Measurements from ENCODE around the gene FRMD3.
A peak's percentile ranks its signal among the peaks of the same experiment; 100 is the strongest.

The FRMD3 gene

GRCh38 chr9:83472221-83472665 lies 66.0 kb downstream of the FRMD3 start:
- peak; percentile 24 for DNase-seq

GRCh38 chr9:83471241-83471640 lies 67.0 kb downstream of the FRMD3 start:
- DNase-seq, result no peak

- no peak for DNase-seq
These were observed 68.5 kb downstream of the FRMD3 start for GRCh38 chr9:83469722-83470121.

GRCh38 chr9:83468821-83469220 lies 69.4 kb downstream of the FRMD3 start:
- DNase-seq, result no peak

GRCh38 chr9:83466877-83467276 lies 71.3 kb downstream of the FRMD3 start:
- DNase-seq, result no peak

GRCh38 chr9:83466351-83466750 lies 71.8 kb downstream of the FRMD3 start:
- DNase-seq, result no peak

GRCh38 chr9:83459830-83460229 lies 78.4 kb downstream of the FRMD3 start:
- DNase-seq, result no peak

GRCh38 chr9:83458530-83458929 lies 79.7 kb downstream of the FRMD3 start:
- no peak for DNase-seq

GRCh38 chr9:83457005-83457404 lies 81.2 kb downstream of the FRMD3 start:
- DNase-seq, result no peak

GRCh38 chr9:83456226-83456625 lies 82.0 kb downstream of the FRMD3 start:
- no peak for DNase-seq

- no peak for DNase-seq
These were observed 84.1 kb downstream of the FRMD3 start for GRCh38 chr9:83454076-83454475.

- peak; percentile 13 for DNase-seq
These were observed 86.9 kb downstream of the FRMD3 start for GRCh38 chr9:83451308-83451707.

- DNase-seq, result no peak
These were observed 88.2 kb downstream of the FRMD3 start for GRCh38 chr9:83449983-83450382.

GRCh38 chr9:83449166-83449565 lies 89.0 kb downstream of the FRMD3 start:
- no peak for DNase-seq

- no peak for DNase-seq
These were observed 89.6 kb downstream of the FRMD3 start for GRCh38 chr9:83448626-83449025.

GRCh38 chr9:83447351-83447750 lies 90.8 kb downstream of the FRMD3 start:
- DNase-seq, result no peak

- DNase-seq, result no peak
These were observed 92.4 kb downstream of the FRMD3 start for GRCh38 chr9:83445703-83446265.

GRCh38 chr9:83444110-83444509 lies 94.1 kb downstream of the FRMD3 start:
- DNase-seq, result peak; percentile 18

- no peak for DNase-seq
These were observed 96.8 kb downstream of the FRMD3 start for GRCh38 chr9:83441390-83441789.

- peak; percentile 16 for DNase-seq
These were observed 97.6 kb downstream of the FRMD3 start for GRCh38 chr9:83440641-83441040.

GRCh38 chr9:83435301-83435700 lies 102.9 kb downstream of the FRMD3 start:
- no peak for DNase-seq

- no peak for DNase-seq
These were observed 103.9 kb downstream of the FRMD3 start for GRCh38 chr9:83434254-83434653.

GRCh38 chr9:83433846-83434245 lies 104.4 kb downstream of the FRMD3 start:
- DNase-seq, result no peak

- DNase-seq, result no peak
These were observed 105.2 kb downstream of the FRMD3 start for GRCh38 chr9:83432877-83433550.

GRCh38 chr9:83432104-83432627 lies 106.0 kb downstream of the FRMD3 start:
- no peak for DNase-seq
